ENCODE measurements around the gene FBXO24.

- TF ChIP-seq, protein P1, sequence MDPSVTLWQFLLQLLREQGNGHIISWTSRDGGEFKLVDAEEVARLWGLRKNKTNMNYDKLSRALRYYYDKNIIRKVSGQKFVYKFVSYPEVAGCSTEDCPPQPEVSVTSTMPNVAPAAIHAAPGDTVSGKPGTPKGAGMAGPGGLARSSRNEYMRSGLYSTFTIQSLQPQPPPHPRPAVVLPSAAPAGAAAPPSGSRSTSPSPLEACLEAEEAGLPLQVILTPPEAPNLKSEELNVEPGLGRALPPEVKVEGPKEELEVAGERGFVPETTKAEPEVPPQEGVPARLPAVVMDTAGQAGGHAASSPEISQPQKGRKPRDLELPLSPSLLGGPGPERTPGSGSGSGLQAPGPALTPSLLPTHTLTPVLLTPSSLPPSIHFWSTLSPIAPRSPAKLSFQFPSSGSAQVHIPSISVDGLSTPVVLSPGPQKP (IDR thresholded peaks at IDR 0.05; ENCODE audit: low read depth, low read length): no peak
- TF ChIP-seq CTCF (IDR thresholded peaks at IDR 0.05 in 2 of 3, conservative IDR thresholded peaks at IDR 0.05 in 1 of 3; ENCODE audit: control insufficient read depth in 2 of 3, extremely low read depth in 1 of 3, insufficient read depth in 1 of 3, low read depth in 3 of 3, low read length in 3 of 3) (0 out of 6 replicates have a peak, but pooled peaks of 2 of the 3 experiments have one; percentile 2 to 5), FOXM1 (IDR thresholded peaks at IDR 0.05; ENCODE audit: low read depth, low read length) (no peak), POLR2AphosphoS5 (IDR thresholded peaks at IDR 0.05; ENCODE audit: low read length) (no peak), POLR2AphosphoS2 (IDR thresholded peaks at IDR 0.05; ENCODE audit: low read depth, low read length) (no peak), POLR2A (IDR thresholded peaks at IDR 0.05; ENCODE audit: low read depth, low read length) (no peak), CREB1 (IDR thresholded peaks at IDR 0.05; ENCODE audit: low read depth) (no peak), MXI1 (IDR thresholded peaks at IDR 0.05; ENCODE audit: low read depth, low read length) (0 out of 2 replicates have a peak, but pooled peaks have one; percentile 7), FOS (IDR thresholded peaks at IDR 0.05; ENCODE audit: borderline replicate concordance, extremely low read depth, insufficient read length) (no peak), IKZF1 (conservative IDR thresholded peaks at IDR 0.05) (no peak)
- TF ChIP-seq, protein P2, sequence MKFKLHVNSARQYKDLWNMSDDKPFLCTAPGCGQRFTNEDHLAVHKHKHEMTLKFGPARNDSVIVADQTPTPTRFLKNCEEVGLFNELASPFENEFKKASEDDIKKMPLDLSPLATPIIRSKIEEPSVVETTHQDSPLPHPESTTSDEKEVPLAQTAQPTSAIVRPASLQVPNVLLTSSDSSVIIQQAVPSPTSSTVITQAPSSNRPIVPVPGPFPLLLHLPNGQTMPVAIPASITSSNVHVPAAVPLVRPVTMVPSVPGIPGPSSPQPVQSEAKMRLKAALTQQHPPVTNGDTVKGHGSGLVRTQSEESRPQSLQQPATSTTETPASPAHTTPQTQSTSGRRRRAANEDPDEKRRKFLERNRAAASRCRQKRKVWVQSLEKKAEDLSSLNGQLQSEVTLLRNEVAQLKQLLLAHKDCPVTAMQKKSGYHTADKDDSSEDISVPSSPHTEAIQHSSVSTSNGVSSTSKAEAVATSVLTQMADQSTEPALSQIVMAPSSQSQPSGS (IDR thresholded peaks at IDR 0.05; ENCODE audit: low read length): no peak
These were observed 26.7 kb downstream of the FBXO24 start for GRCh38 chr7:100612730-100613390.

All from GM12878 (cell line).